ENCODE data around the gene BCDIN3D. TPM values are rescaled to one million over a fixed set of nuclear protein-coding genes. Genes with fewer than 3 reads are reported as not detected.

Gene BCDIN3D
- total RNA-seq, 1 donor = 3.5 TPM

DNA sequence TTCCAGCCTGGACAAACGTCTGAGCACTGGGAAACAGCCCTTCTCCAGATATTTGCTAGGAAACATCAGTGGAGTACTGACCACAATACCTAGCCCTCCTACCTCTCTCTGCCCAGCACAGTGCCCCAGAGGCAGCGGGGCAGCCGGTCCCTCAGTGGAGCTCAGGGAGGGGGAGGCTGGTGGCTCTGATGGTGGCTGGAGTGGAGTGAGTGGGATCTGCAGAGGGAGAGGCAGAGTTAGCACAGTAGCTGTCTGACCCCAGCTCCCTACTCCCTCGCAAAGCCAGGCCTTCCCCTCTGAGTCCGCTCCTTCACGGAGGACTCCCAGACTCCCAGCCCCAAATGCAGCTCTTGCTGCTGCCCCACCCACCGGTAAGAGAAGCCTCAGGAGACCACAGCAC, 44.7 kb downstream of the BCDIN3D start:
- TF ChIP-seq, protein P1, sequence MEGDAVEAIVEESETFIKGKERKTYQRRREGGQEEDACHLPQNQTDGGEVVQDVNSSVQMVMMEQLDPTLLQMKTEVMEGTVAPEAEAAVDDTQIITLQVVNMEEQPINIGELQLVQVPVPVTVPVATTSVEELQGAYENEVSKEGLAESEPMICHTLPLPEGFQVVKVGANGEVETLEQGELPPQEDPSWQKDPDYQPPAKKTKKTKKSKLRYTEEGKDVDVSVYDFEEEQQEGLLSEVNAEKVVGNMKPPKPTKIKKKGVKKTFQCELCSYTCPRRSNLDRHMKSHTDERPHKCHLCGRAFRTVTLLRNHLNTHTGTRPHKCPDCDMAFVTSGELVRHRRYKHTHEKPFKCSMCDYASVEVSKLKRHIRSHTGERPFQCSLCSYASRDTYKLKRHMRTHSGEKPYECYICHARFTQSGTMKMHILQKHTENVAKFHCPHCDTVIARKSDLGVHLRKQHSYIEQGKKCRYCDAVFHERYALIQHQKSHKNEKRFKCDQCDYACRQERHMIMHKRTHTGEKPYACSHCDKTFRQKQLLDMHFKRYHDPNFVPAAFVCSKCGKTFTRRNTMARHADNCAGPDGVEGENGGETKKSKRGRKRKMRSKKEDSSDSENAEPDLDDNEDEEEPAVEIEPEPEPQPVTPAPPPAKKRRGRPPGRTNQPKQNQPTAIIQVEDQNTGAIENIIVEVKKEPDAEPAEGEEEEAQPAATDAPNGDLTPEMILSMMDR (IDR thresholded peaks at IDR 0.05; ENCODE audit: insufficient read depth, low read depth, low read length) = no peak
- no peak overlapping the region for H3K4me3 ChIP-seq (ENCODE audit: low read depth, low read length)
- DNase-seq (ENCODE audit: low read depth) = no peak

DNA sequence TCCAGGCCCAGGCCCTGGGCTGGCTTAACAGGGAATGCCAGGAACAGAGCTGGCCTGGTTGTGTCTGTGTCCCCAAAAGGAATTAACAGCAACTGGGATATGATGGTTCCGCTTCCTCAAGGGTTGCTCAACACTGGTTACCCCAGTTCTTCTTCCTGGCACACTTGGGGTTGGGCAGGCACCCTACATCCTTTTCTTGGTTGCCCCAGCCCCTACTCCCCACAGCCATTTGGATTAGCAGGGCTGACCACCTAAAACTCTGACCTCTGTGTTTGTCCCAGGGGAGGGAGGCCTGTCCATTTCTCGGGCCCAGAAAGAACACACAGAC, 45.5 kb downstream of the BCDIN3D start:
- H3K4me3 ChIP-seq (ENCODE audit: low read depth, low read length) = no peak overlapping the region
- no peak for DNase-seq (ENCODE audit: low read depth)
- TF ChIP-seq, protein P1 (IDR thresholded peaks at IDR 0.05; ENCODE audit: insufficient read depth, low read depth, low read length) = no peak

DNA sequence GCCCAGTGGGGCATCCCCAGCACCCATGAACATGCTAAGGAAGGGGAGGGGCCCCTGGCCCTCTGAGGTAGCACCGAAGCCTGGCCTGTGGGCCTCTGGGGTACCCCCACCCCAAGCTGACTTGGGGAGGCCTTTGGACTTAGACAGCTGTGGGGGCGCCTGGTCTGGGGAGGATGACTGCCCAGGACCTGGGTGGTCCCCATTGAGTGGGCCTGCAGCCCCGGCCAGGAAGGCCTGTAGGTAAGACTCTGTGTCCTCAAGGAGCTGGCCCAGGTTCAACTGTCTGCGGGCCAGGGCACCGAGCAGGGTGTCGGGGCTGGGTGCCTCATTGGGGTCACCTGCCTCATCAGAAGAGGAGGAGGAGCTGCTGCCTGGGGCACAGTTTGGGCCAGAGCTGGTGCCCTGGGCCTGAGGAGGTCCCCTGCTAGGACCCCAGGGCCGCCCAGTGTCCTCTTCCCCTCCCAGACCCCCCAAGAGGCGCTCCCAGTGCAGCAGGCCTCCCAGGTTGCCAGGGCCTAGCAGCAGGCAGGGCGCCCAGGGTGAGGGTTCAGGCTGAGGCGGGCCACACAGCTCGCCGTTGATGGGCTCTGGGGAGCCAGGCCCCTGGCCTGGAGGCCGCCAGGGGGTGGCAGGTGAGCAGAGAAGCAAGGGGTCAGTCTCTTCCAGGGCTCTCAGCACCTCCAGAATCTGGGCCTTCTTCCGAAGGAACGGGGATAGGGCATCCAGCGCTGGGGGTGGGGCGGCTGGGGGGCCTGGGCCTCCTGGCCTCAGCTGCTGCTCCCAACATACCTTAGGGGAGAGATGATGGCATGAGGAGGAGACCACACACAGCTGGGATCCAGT, 46.1 kb downstream of the BCDIN3D start:
- TF ChIP-seq, protein P1 (IDR thresholded peaks at IDR 0.05; ENCODE audit: insufficient read depth, low read depth, low read length) = no peak
- H3K4me3 ChIP-seq (ENCODE audit: low read depth, low read length) = no peak overlapping the region
- DNase-seq (ENCODE audit: low read depth) = no peak

DNA sequence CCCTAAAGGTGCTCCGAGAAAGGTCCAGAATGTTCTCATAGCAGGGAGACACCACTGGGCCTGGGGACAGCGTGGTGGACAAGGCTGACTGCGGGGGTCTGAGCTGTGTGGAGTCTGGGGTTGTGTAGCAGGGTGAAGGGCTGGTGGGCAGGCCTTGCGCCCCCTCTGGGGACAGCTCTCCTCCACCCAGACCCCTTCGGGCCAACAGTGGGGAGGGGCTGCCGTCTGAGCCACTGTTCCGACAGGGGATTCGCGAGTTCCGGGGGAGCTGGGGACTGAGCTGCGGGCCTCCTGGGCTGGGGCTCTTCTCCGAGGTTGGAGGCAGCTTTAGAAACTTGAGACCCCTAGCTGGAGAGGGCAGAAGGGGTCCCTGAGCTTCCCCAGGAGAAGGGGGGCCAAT, 46.8 kb downstream of the BCDIN3D start:
- no peak for DNase-seq (ENCODE audit: low read depth)
- H3K4me3 ChIP-seq (ENCODE audit: low read depth, low read length) = no peak overlapping the region
- TF ChIP-seq, protein P1 (IDR thresholded peaks at IDR 0.05; ENCODE audit: insufficient read depth, low read depth, low read length) = no peak

DNA sequence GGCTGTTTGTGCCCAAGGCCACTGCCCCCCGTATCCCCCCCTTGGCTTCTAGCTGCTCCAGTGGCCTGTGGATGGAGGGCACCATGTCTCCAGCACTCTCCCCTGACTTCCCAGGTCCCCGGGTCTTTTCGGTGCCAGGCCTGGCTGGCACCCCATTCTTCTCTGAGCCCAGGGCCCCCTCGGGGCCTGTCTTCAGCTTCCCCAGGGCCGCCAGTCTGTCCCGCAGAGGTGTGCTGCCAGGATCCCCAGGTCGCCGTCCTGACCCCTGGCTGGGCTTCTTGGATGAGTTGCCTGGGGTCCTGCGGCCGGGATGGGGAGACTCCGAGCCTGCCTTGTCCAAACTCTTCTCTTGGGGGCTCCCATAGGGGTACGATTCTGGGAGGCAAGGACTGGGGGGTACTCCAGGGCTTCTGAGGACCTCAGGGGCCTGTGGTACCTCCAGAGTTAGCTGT, 47.2 kb downstream of the BCDIN3D start:
- TF ChIP-seq, protein P1 (IDR thresholded peaks at IDR 0.05; ENCODE audit: insufficient read depth, low read depth, low read length) = no peak
- no peak overlapping the region for H3K4me3 ChIP-seq (ENCODE audit: low read depth, low read length)
- no peak for DNase-seq (ENCODE audit: low read depth)

DNA sequence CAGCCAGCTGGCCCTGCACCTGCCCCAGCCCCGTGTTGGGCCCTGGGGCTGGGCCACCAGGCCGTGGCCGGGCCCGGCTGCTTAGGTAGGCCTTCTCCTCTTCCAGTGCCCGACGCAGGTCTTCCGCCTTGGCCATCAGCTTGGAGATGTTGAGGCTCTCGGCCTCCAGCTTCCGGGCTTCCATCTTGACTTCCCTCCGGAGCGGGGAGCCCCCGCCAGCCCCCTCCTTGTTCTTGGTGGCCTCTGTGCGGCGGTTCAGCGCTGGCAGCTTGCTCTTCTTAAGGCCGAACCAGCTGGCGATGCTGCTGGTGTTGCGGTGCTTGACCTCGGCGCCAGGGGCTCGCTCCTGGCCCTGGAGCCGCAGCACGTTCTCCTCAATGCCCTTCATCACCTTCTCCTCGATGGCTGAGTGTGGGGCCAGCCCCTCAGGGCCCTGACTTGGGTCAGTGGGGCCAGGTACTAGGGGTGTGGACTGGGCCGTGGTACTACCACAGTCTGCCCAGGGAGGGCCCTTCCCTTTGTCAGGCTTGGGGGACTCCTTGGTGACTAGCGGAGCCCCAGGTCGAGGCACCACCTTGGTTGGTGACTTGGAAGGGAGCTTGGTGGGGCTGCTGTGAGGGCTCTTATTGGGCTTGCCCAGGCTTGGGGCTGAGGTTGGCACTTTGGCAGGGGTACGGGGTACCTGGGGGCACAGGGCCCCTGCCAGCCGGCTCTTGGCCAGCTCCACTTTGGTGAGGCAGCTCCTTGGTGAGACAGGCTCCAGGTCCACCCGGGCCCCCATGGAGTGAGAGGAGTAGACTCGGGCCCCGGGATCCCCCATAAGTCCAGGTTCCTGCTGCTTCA, 47.9 kb downstream of the BCDIN3D start:
- no peak for DNase-seq (ENCODE audit: low read depth)
- TF ChIP-seq, protein P1 (IDR thresholded peaks at IDR 0.05; ENCODE audit: insufficient read depth, low read depth, low read length) = no peak
- no peak overlapping the region for H3K4me3 ChIP-seq (ENCODE audit: low read depth, low read length)
